GM21515 (cell line): ENCODE data around the gene PGAM1.
"Not testable (repeated sequence)": the region's sequence is repeated elsewhere in the genome, so short reads cannot be mapped to it uniquely, and the experiment has no call there.

Experiments used
- ATAC-seq: cut with Tn5 transposase; IDR thresholded peaks from one replicate; pipeline ENCODE4 v1.9.1; 2021; ENCODE audit not compliant: unreplicated experiment

PGAM1 gene

GRCh38 chr10:97425964-97426775 lies at the start of gene PGAM1:
Gene PGAM1 (plus strand): TSS chr10:97426191. CDS start chr10:97426308, 117 bp downstream.
- ATAC-seq, result peak; percentile 84

DNA sequence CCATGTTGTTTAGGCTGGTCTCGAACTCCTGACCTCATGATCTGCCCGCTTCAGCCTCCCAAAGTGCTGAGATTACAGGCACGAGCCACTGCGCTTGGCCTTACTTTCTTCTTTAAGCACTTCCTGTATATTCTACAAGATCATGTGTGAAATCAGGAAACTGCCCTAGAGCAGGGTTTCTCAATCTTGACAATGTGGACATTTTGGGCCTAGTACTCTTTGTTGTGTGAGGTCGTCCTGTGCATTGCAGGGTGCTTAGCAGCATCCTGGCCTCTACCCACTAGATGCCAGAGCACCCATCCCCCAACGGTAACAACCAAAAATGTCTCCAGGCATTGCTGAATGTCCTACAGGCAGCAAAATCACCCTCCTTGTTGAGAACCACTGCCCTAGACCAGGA lies 49.6 kb upstream of the PGAM1 start:
- no peak for ATAC-seq

GRCh38 chr10:97378933-97379921 lies 46.8 kb upstream of the PGAM1 start:
- no peak for ATAC-seq

- ATAC-seq, result no peak
These were observed 45.5 kb upstream of the PGAM1 start for GRCh38 chr10:97380516-97380915.

DNA sequence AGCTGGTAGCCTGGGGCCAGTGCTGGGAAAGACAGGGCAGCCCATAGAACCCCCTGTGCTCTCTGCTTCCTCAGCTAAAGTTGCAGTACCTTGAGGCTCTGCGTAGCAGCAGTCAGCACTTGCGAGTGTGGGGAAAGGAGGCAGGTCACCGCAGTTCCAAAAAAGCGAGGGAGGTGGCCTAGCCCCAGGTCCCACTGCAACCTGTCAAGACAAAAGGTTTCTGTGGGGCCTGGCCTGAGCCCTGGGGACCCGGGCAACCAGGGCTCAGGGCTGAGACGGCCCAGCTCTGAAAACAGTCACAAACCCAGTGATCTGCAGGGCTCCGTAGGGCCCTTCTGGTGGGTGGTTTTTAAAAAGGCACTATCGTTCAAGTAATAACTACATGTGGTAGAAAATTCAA lies 44.4 kb upstream of the PGAM1 start:
- no peak for ATAC-seq

DNA sequence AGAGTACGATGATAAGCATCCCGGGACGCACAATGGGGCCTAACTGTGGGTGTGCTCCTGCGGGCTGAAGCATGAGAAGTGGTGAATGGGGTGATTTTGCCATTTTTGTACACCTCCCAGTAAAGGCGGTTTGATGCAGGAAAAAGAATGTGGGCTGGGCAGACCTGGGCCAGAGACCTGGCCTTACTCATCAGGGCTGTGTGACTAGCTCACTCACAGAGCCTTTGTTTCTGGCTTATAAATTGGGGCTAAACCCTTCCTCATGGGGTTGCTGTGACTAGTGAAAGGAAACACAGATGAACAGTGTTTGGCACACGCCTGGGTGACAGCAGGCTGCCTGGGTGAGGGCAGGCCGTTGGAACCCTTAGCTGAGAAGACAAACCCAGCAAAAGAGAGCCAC lies 42.8 kb upstream of the PGAM1 start:
- ATAC-seq, result no peak

GRCh38 chr10:97384156-97384555 lies 41.8 kb upstream of the PGAM1 start:
- no peak for ATAC-seq

GRCh38 chr10:97384641-97385040 lies 41.4 kb upstream of the PGAM1 start:
- ATAC-seq, result no peak

GRCh38 chr10:97385565-97385964 lies 40.4 kb upstream of the PGAM1 start:
- ATAC-seq, result no peak

DNA sequence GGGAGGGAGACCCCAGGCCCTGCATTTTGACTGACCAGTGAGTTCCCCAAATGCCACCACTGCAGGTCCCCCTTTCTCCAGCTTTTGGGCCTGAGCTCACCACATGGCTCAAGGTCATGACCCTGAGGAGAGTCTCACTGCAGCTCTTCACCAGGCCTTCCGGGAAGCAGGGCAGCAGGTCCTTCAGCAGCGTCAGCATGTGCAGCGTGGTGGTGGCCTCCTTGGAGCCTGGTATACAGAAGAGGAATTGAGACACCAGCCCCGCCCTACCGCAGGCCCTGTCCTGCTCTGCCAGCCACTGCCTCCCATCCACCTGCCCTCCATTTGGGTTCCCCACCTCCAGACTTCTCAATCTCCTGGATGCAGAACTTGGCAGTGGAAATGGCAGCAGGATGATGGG lies 37.8 kb upstream of the PGAM1 start:
- no peak for ATAC-seq

- no peak for ATAC-seq
These were observed 35.9 kb upstream of the PGAM1 start for GRCh38 chr10:97390091-97390490.

DNA sequence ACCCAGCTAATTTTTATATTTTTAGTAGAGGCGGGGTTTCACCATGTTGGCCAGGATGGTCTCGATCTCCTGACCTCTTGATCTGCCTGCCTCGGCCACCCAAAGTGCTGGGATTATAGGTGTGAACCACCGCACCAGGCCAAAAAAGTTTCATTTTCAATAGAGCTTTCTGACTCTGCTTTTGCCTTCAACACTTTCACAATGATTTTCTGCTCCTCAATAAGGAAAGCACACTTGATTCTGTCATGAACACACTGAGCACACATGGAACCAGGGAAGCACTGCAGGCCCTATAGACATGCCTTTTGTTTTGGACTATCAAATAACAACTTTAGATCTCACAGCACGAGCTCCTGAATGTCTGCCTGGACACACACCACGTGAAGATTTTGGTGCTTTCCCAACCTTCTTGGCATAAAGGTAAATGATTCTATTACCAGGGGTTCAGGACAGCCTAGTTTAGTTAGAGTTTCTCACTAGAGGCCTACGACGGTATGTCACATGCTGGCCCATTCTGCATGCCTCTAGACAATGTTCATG lies 32.9 kb upstream of the PGAM1 start:
- ATAC-seq, result no peak

DNA sequence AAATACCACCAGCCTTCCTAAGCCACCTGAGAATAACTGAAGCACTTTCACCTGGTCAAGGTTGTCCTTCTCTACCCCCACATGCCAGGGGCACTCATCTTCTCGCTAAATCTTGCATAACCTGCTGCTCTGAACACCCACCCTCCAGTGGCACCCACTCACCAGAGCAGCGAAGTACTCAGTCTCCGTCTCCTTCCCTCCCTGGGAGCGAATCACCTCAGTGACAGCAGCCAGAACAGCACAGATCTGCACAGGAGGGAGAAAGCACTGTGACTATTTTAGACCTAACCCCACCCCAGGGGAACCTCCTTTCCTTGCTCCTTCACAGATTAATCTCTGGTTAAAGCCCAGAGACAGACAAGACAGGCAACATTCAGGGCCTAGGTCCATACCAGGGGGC lies 29.9 kb upstream of the PGAM1 start:
- no peak for ATAC-seq

DNA sequence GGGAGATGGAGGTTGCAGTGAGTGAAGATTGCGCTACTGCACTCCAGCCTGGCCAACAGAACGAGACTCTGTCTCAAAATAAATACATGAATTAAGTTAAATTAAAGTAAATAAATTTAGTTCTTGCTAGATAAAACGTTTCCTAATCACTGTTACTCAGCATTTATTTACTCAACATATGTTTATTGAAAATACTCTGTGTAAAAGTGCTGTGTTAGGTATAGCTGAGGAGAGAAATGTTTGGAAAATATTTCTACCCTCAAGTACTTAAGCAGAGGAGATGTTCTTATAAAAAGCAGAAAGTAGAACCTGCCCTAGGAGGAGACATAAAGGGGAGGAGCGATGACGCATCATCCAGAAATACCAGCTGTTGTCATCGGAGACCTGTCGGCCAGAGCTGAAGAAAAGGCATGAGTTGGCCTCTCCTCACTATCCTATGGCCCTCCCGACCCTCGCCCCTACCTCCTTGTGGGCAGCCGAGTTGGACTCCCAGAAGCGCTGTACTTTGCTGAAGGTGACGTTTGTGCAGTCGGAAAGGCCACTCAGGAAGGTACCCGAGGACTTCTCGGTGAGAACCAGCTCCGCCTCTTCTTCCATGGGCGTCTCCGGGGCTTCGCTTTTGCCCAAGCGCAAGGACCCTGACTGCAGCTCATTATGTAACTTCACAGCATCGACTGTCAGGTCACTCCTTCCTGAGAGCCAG lies 26.0 kb upstream of the PGAM1 start:
- ATAC-seq, result no peak

- ATAC-seq, result peak; percentile 94
These were observed 25.1 kb upstream of the PGAM1 start, which contains the start of gene RRP12 for GRCh38 chr10:97400665-97401454. Gene RRP12 (minus strand): TSS chr10:97401340. CDS start chr10:97401231, 109 bp downstream.

DNA sequence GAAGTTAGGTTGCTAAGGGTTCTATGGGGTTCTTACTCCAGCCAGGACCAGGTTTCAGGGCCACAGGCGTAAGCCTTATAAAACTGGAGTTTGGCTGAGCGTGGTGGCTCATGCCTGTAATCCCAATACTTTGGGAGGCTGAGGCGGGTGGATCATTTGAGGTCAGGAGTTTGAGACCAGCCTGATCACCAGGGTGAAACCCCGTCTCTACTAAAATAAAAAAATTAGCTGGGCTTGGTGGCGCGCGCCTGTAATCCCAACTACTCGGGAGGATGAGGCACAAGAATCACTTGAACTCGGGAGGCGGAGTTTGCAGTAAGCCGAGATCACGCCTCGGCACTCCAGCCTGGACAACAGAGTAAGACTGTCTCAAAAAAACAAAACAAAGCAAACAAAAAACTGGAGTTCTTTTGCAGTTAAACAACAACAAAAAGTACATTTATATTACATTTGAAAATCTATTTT lies 24.5 kb upstream of the PGAM1 start:
- no peak for ATAC-seq

GRCh38 chr10:97404044-97404443 lies 21.9 kb upstream of the PGAM1 start:
- no peak for ATAC-seq

GRCh38 chr10:97406064-97406463 lies 19.9 kb upstream of the PGAM1 start:
- no peak for ATAC-seq

DNA sequence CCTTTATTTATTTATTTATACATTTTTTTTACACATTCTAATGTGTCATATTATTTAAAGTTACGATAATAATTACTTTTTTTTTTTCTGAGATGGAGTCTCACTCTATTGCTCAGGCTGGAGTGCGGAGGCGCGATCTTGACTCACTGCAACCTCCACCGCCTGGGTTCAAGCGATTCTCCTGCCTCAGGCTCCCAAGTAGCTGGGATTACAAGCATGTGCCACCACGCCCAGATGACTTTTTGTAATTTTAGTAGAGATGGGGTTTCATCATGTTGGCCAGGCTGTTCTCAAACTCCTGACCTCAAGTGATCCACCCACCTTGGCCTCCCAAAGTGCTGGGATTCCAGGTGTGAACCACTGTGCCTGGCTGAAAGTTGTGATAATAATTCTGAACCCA lies 19.5 kb upstream of the PGAM1 start:
- ATAC-seq, result not testable (repeated sequence)
